Neural cell (in vitro differentiated cells): ENCODE results near the gene NDUFC1. TPM values are rescaled to one million over a fixed set of nuclear protein-coding genes. Genes with fewer than 3 reads are reported as not detected.
"Not testable (repeated sequence)": the region's sequence is repeated elsewhere in the genome, so short reads cannot be mapped to it uniquely, and the experiment has no call there.

Source experiments
- H2AFZ ChIP-seq: fragments of 200-600, 300-800 bp; sonication (generic), shearing (Covaris generic); 2 replicates; pipeline ENCODE4 v1.6.0; 2014; ENCODE audit warnings: low read depth, mild to moderate bottlenecking, antibody characterized with exemption, low read length, moderate library complexity
- H3F3A ChIP-seq: fragments of 200-600 bp; shearing (Covaris generic); 2 replicates; pipeline ENCODE4 v1.6.1; 2016; ENCODE audit warnings: mild to moderate bottlenecking, moderate library complexity, mixed read lengths, antibody characterized with exemption, low read length; ENCODE audit not compliant: insufficient read depth, poor library complexity, severe bottlenecking
- H3K27ac ChIP-seq: fragments of 200-600, 300-800 bp; sonication (generic), shearing (Covaris generic); 2 replicates; pipeline ENCODE4 v1.5.1; 2014; ENCODE audit warnings: mild to moderate bottlenecking, low read length, moderate library complexity
- H3K27me3 ChIP-seq: fragments of 300-800, 200-600 bp; sonication (generic), shearing (Covaris generic); 2 replicates; pipeline ENCODE4 v1.6.0; 2014; ENCODE audit warnings: mild to moderate bottlenecking, low read depth, low read length, moderate library complexity; ENCODE audit not compliant: insufficient read depth
- H3K36me3 ChIP-seq: fragments of 300-800, 200-600 bp; sonication (generic), shearing (Covaris generic); 2 replicates; pipeline ENCODE4 v1.5.1; 2014; ENCODE audit warnings: mild to moderate bottlenecking, antibody characterized with exemption, low read length, moderate library complexity; ENCODE audit not compliant: insufficient read depth
- H3K4me2 ChIP-seq: fragments of 300-800, 200-600 bp; sonication (generic), shearing (Covaris generic); 2 replicates; pipeline ENCODE4 v1.6.0; 2014; ENCODE audit warnings: mild to moderate bottlenecking, low read length
- H3K4me3 ChIP-seq: fragments of 300-800, 200-600 bp; sonication (generic), shearing (Covaris generic); 2 replicates; pipeline ENCODE4 v1.5.1; 2014; ENCODE audit warnings: mild to moderate bottlenecking, low read length, moderate library complexity
- H3K79me2 ChIP-seq: fragments of 200-600 bp; shearing (Covaris generic); replicated peaks from 2 replicates; pipeline ENCODE4 v1.6.0; 2014; ENCODE audit warnings: mild to moderate bottlenecking, low read length, moderate library complexity; ENCODE audit not compliant: insufficient read depth
- H3K9ac ChIP-seq: fragments of 300-800, 200-600 bp; sonication (generic), shearing (Covaris generic); 2 replicates; pipeline ENCODE4 v1.6.1; 2016; ENCODE audit warnings: mild to moderate bottlenecking, low read length, mixed read lengths
- H3K9me2 ChIP-seq: fragments of 200-600 bp; shearing (Covaris generic); 2 replicates; pipeline ENCODE4 v1.6.1; 2016; ENCODE audit warnings: mild to moderate bottlenecking, low read length, mixed read lengths; ENCODE audit not compliant: insufficient read depth
- H3K9me3 ChIP-seq: fragments of 200-600, 300-800 bp; sonication (generic), shearing (Covaris generic); 2 replicates; pipeline ENCODE4 v1.6.1; 2016; ENCODE audit warnings: mild to moderate bottlenecking, mixed run types, low read length, moderate library complexity, mixed read lengths
- H4K20me1 ChIP-seq: fragments of 200-600 bp; shearing (Covaris generic); 2 replicates; pipeline ENCODE4 v1.6.1; 2016; ENCODE audit warnings: mild to moderate bottlenecking, mixed run types; ENCODE audit not compliant: insufficient read depth
- EP300 ChIP-seq: fragments of 450-650 bp; conservative IDR thresholded peaks from 2 replicates; pipeline ENCODE4 v1.6.1; 2014; ENCODE audit warnings: antibody characterized with exemption, mild to moderate bottlenecking, moderate library complexity; ENCODE audit not compliant: poor library complexity, severe bottlenecking
- EZH2 ChIP-seq: fragments of 200-600, 300-800 bp; shearing (Covaris generic), sonication (generic); IDR thresholded peaks from 2 replicates; pipeline ENCODE4 v1.6.1; 2014; ENCODE audit warnings: antibody characterized with exemption, low read length, borderline replicate concordance, mild to moderate bottlenecking; ENCODE audit not compliant: insufficient read depth, poor library complexity, severe bottlenecking
- MXI1 ChIP-seq: fragments of 450-650 bp; conservative IDR thresholded peaks from 2 replicates; pipeline ENCODE4 v1.6.1; 2014; ENCODE audit warnings: antibody characterized with exemption, mild to moderate bottlenecking; ENCODE audit not compliant: poor library complexity, severe bottlenecking
- POLR2AphosphoS5 ChIP-seq: IDR thresholded peaks from 2 replicates; pipeline ENCODE4 v1.6.1; 2012
- RAD21 ChIP-seq: fragments of 450-650 bp; conservative IDR thresholded peaks from 2 replicates; pipeline ENCODE4 v1.6.1; 2014; ENCODE audit warnings: antibody characterized with exemption, mild to moderate bottlenecking, moderate library complexity
- REST ChIP-seq: IDR thresholded peaks from 2 replicates; pipeline ENCODE4 v1.6.1; 2012; ENCODE audit warnings: borderline replicate concordance
- SMC3 ChIP-seq: fragments of 450-650 bp; conservative IDR thresholded peaks from 2 replicates; pipeline ENCODE4 v1.6.1; 2014; ENCODE audit warnings: antibody characterized with exemption, mild to moderate bottlenecking, moderate library complexity; ENCODE audit not compliant: poor library complexity
- TAF1 ChIP-seq: IDR thresholded peaks from 2 replicates; pipeline ENCODE4 v1.6.1; 2012; ENCODE audit warnings: low read depth
- polyA plus RNA-seq: library from polyadenylated mRNA; depleted of rRNA; stranded (reverse); fragments of >200 nt; gene quantifications from 2 replicates; pipeline ENCODE4 v1.2.3, GENCODE V29; 2014
- TF ChIP-seq, protein P1 (sequence below): fragments of 450-650 bp; IDR thresholded peaks from 2 replicates; pipeline ENCODE4 v1.5.1; 2014; ENCODE audit warnings: antibody characterized with exemption, mild to moderate bottlenecking, moderate library complexity; ENCODE audit not compliant: poor library complexity, severe bottlenecking

NDUFC1 gene
- polyA plus RNA-seq, 1 donor from 2014 or later, result 102 TPM

- Histone ChIP-seq H3F3A (no peaks in the 10 kb centered on the region), H3K9ac (no peak overlapping the region), H3K4me2 (no peak overlapping the region), H4K20me1 (no peaks in the 10 kb centered on the region), H2AFZ (no peak overlapping the region), H3K27ac (no peak overlapping the region), H3K79me2 (no peaks in the 10 kb centered on the region), H3K9me3 (no peaks in the 10 kb centered on the region), H3K4me3 (no peak overlapping the region), H3K9me2 (no peaks in the 10 kb centered on the region), H3K36me3 (no peaks in the 10 kb centered on the region), H3K27me3 (no peaks in the 10 kb centered on the region)
- TF ChIP-seq EZH2 (no peak), EP300 (no peak), RAD21 (no peak), SMC3 (no peak), MXI1 (no peak), POLR2AphosphoS5 (no peak), TAF1 (no peak), REST (no peak)
- TF ChIP-seq, protein P1, sequence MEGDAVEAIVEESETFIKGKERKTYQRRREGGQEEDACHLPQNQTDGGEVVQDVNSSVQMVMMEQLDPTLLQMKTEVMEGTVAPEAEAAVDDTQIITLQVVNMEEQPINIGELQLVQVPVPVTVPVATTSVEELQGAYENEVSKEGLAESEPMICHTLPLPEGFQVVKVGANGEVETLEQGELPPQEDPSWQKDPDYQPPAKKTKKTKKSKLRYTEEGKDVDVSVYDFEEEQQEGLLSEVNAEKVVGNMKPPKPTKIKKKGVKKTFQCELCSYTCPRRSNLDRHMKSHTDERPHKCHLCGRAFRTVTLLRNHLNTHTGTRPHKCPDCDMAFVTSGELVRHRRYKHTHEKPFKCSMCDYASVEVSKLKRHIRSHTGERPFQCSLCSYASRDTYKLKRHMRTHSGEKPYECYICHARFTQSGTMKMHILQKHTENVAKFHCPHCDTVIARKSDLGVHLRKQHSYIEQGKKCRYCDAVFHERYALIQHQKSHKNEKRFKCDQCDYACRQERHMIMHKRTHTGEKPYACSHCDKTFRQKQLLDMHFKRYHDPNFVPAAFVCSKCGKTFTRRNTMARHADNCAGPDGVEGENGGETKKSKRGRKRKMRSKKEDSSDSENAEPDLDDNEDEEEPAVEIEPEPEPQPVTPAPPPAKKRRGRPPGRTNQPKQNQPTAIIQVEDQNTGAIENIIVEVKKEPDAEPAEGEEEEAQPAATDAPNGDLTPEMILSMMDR, result no peak
These were observed 36.6 kb downstream of the NDUFC1 start for GRCh38 chr4:139265654-139266053.

GRCh38 chr4:139256349-139256748 is 45.9 kb downstream of the NDUFC1 start:
- H3K36me3 ChIP-seq, result no peaks in the 10 kb centered on the region
- no peak overlapping the region for H3K27ac ChIP-seq
- H3K9me2 ChIP-seq, result no peaks in the 10 kb centered on the region
- no peak overlapping the region for H3K4me3 ChIP-seq
- TF ChIP-seq TAF1 (no peak), EZH2 (no peak), POLR2AphosphoS5 (no peak), REST (no peak), EP300 (no peak), SMC3 (no peak), RAD21 (no peak), MXI1 (no peak)
- TF ChIP-seq, protein P1, result no peak
- no peak overlapping the region for H2AFZ ChIP-seq
- H3K9me3 ChIP-seq, result no peaks in the 10 kb centered on the region
- no peaks in the 10 kb centered on the region for H3F3A ChIP-seq
- H3K27me3 ChIP-seq, result no peaks in the 10 kb centered on the region
- H3K79me2 ChIP-seq, result no peaks in the 10 kb centered on the region
- no peak overlapping the region for H3K9ac ChIP-seq
- no peaks in the 10 kb centered on the region for H4K20me1 ChIP-seq
- no peak overlapping the region for H3K4me2 ChIP-seq

GRCh38 chr4:139255581-139255980 is 46.7 kb downstream of the NDUFC1 start:
- not testable (repeated sequence) for H3K36me3 ChIP-seq, H4K20me1 ChIP-seq, H3K4me2 ChIP-seq, H3K4me3 ChIP-seq, H2AFZ ChIP-seq, H3K9ac ChIP-seq, H3K9me3 ChIP-seq, H3K79me2 ChIP-seq, H3F3A ChIP-seq, H3K27me3 ChIP-seq, H3K9me2 ChIP-seq, H3K27ac ChIP-seq
